ENCODE measurements around the gene FAF1. TPM values are rescaled to one million over a fixed set of nuclear protein-coding genes. Genes with fewer than 3 reads are reported as not detected.

Gene FAF1
- total and polyA plus RNA-seq, 9 of the 15 experiments (the other 6 are each of a cell fraction or from before 2014, with no cell fraction given), result 48.7 to 225 (median 118) TPM

DNA sequence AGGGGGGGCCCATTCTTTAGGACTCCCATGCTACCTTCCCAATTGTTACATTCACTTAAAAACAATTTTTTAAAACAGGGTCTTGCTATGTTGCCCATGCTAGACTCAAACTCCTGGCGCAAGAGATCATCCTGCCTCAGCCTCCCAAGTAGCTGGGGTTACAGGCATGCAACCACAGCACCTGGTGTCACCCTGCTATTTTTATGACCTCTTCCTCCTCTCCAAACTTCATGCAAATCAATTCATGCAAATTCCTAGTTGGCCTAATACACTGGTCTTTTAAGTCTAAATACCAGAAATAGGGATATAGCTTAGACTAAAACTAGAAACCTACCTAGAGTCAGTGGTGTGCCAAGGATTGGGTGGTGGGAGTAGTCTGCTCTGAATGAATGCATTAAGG is 40.1 kb upstream of the FAF1 start:
- BruUV-seq (replicated peaks), result no TSS peak
- FAIRE-seq (no peak), DNase-seq (ENCODE audit: extremely low read depth in 1 of 4, low spot score in 3 of 4) (no peak), ATAC-seq (no peak; the same call in 2 of the 3 replicates)
- no peaks in the 10 kb centered on the region for H3K79me2 ChIP-seq (ENCODE audit: control insufficient read depth, insufficient read depth, low read length)
- TF ChIP-seq SMAD1 (IDR thresholded peaks at IDR 0.05; ENCODE audit: low read depth, low read length, partially characterized antibody) (no peak), ATF6 (CRISPR knock-in tag; IDR thresholded peaks at IDR 0.05) (no peak), PCBP1 (IDR thresholded peaks at IDR 0.05; ENCODE audit: low read depth, low read length, poor library complexity, severe bottlenecking) (no peak), ZNF77 (CRISPR knock-in tag; IDR thresholded peaks at IDR 0.05) (no peak), GTF2E2 (tag; IDR thresholded peaks at IDR 0.05) (no peak), SMARCA4 (IDR thresholded peaks at IDR 0.05) (no peak), SMAD3 (CRISPR knock-in tag; conservative IDR thresholded peaks at IDR 0.05) (no peak), ZNF707 (CRISPR knock-in tag; conservative IDR thresholded peaks at IDR 0.05) (no peak), SNIP1 (IDR thresholded peaks at IDR 0.05; ENCODE audit: low read depth) (no peak), TSC22D4 (tag; IDR thresholded peaks at IDR 0.05) (no peak), CHD2 (IDR thresholded peaks at IDR 0.05; ENCODE audit: low read depth, low read length) (no peak), SREBF1 (IDR thresholded peaks at IDR 0.05; ENCODE audit: borderline replicate concordance, low read depth, low read length) (no peak), GMEB1 (CRISPR knock-in tag; IDR thresholded peaks at IDR 0.05) (no peak), KLF1 (tag; IDR thresholded peaks at IDR 0.05) (no peak)
- TF ChIP-seq, protein P1, sequence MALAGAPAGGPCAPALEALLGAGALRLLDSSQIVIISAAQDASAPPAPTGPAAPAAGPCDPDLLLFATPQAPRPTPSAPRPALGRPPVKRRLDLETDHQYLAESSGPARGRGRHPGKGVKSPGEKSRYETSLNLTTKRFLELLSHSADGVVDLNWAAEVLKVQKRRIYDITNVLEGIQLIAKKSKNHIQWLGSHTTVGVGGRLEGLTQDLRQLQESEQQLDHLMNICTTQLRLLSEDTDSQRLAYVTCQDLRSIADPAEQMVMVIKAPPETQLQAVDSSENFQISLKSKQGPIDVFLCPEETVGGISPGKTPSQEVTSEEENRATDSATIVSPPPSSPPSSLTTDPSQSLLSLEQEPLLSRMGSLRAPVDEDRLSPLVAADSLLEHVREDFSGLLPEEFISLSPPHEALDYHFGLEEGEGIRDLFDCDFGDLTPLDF (CRISPR knock-in tag; IDR thresholded peaks at IDR 0.05), result no peak
- no peak overlapping the region for H3K27ac ChIP-seq (ENCODE audit: extremely low read depth, low read depth, low read length)
- no peaks in the 10 kb centered on the region for H3K9me3 ChIP-seq (replicated peaks; ENCODE audit: control insufficient read depth, insufficient read depth, low read depth, low read length)
- H3K9me1 ChIP-seq (ENCODE audit: control insufficient read depth, insufficient read depth, low read length), result no peaks in the 10 kb centered on the region
- no peak overlapping the region for H2AFZ ChIP-seq (ENCODE audit: low read depth, low read length)
- in situ Hi-C loops (cut with MboI) (no loop called here), intact Hi-C loops (cut with micrococcal nuclease) (no loop called here)
- WGBS (ENCODE audit: insufficient coverage, low coverage, missing lambda C conversion rate), result 92% methylated on average over 1 of the region's 1 CpG
- no peak overlapping the region for H3K4me2 ChIP-seq (ENCODE audit: insufficient read depth, low read length)
- no peaks in the 10 kb centered on the region for H3K36me3 ChIP-seq (ENCODE audit: control insufficient read depth, insufficient read depth, low read length)
- no peaks in the 10 kb centered on the region for H4K20me1 ChIP-seq (replicated peaks; ENCODE audit: control insufficient read depth, insufficient read depth, low read length)
- CTCF ChIA-PET (ENCODE audit: low intra/inter-chr PET ratio), result no interaction called here
- H3K9ac ChIP-seq (ENCODE audit: insufficient read depth in 1 of 2, low read depth in 2 of 2, low read length in 2 of 2), result no peak overlapping the region
- H3K4me3 ChIP-seq, result no peak overlapping the region
- H3K4me1 ChIP-seq (replicated peaks in 1 of 2; ENCODE audit: control insufficient read depth in 2 of 2, insufficient read depth in 2 of 2, low read length in 2 of 2), result peaks cover 0 to 4% of the 10 kb centered on the region in 2 experiments; a peak in 3 of 5 replicates
- no peaks in the 10 kb centered on the region for H3K27me3 ChIP-seq (ENCODE audit: control insufficient read depth in 2 of 2, insufficient read depth in 2 of 2, low read length in 2 of 2)
- POLR2A ChIA-PET, result interaction anchor here (0.6 to 1.6 kb wide), 3 partner anchors 10 to 22 kb away, joined by 4 to 5 read pairs (median 4); no protein-coding TSS in a partner anchor

Measured in K562 (cell line).